GM12878 (cell line): Measurements from ENCODE around the gene RNASEH2A.

Experiments
- CREB1 ChIP-seq: IDR thresholded peaks from 2 replicates; pipeline ENCODE4 v1.6.1; 2012; ENCODE audit warnings: low read depth, mild to moderate bottlenecking, inconsistent platforms
- NFYA ChIP-seq: IDR thresholded peaks from 2 replicates; pipeline ENCODE4 v1.6.1; 2011; ENCODE audit warnings: low read depth, mild to moderate bottlenecking, low read length, improper control_type of control experiment, borderline replicate concordance
- SIN3A ChIP-seq: IDR thresholded peaks from 2 replicates; pipeline ENCODE4 v1.6.1; 2012; ENCODE audit warnings: low read depth, low read length, improper control_type of control experiment
- TF ChIP-seq, protein P1 (sequence below), 3 experiments: IDR thresholded peaks in 2 of 3; conservative IDR thresholded peaks in 1 of 3; 2 replicates each; pipeline ENCODE4 v1.5.1; 2011; ENCODE audit warnings: low read depth in 3 of 3, low read length in 3 of 3, mild to moderate bottlenecking in 3 of 3, control low read depth in 2 of 3, moderate library complexity in 2 of 3, inconsistent platforms in 1 of 3, mixed read lengths in 1 of 3; ENCODE audit not compliant: control insufficient read depth in 2 of 3, insufficient read depth in 1 of 3; ENCODE audit errors: extremely low read depth in 1 of 3
- TF ChIP-seq, protein P2 (sequence below): fragments of 450-650 bp; conservative IDR thresholded peaks from 2 replicates; pipeline ENCODE4 v1.6.1; 2017; ENCODE audit warnings: mild to moderate bottlenecking, moderate library complexity
- TF ChIP-seq, protein P3 (sequence below): fragments of 450-650 bp; IDR thresholded peaks from 2 replicates; pipeline ENCODE4 v1.6.1; 2017; ENCODE audit warnings: mild to moderate bottlenecking

DNA sequence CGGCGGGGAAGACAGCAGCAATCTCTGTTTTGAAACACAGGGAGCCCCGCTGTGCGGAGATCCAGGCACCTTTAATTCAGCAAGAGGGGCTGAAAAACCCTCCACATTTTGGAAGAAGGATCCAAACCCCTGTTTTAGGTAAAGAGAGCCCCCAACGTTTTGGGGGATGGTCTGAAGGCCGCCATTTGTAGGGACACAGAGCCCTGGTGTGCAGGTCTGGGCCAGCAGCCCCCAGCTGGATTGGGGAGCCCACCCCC is 27.6 kb upstream of the RNASEH2A start:
- TF ChIP-seq, protein P1, sequence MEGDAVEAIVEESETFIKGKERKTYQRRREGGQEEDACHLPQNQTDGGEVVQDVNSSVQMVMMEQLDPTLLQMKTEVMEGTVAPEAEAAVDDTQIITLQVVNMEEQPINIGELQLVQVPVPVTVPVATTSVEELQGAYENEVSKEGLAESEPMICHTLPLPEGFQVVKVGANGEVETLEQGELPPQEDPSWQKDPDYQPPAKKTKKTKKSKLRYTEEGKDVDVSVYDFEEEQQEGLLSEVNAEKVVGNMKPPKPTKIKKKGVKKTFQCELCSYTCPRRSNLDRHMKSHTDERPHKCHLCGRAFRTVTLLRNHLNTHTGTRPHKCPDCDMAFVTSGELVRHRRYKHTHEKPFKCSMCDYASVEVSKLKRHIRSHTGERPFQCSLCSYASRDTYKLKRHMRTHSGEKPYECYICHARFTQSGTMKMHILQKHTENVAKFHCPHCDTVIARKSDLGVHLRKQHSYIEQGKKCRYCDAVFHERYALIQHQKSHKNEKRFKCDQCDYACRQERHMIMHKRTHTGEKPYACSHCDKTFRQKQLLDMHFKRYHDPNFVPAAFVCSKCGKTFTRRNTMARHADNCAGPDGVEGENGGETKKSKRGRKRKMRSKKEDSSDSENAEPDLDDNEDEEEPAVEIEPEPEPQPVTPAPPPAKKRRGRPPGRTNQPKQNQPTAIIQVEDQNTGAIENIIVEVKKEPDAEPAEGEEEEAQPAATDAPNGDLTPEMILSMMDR (IDR thresholded peaks at IDR 0.05 in 2 of 3, conservative IDR thresholded peaks at IDR 0.05 in 1 of 3; ENCODE audit: control insufficient read depth in 2 of 3, extremely low read depth in 1 of 3, insufficient read depth in 1 of 3, low read depth in 3 of 3, low read length in 3 of 3): no peak
- TF ChIP-seq, protein P2, sequence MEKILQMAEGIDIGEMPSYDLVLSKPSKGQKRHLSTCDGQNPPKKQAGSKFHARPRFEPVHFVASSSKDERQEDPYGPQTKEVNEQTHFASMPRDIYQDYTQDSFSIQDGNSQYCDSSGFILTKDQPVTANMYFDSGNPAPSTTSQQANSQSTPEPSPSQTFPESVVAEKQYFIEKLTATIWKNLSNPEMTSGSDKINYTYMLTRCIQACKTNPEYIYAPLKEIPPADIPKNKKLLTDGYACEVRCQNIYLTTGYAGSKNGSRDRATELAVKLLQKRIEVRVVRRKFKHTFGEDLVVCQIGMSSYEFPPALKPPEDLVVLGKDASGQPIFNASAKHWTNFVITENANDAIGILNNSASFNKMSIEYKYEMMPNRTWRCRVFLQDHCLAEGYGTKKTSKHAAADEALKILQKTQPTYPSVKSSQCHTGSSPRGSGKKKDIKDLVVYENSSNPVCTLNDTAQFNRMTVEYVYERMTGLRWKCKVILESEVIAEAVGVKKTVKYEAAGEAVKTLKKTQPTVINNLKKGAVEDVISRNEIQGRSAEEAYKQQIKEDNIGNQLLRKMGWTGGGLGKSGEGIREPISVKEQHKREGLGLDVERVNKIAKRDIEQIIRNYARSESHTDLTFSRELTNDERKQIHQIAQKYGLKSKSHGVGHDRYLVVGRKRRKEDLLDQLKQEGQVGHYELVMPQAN: no peak
- TF ChIP-seq CREB1: no peak
- TF ChIP-seq, protein P3, sequence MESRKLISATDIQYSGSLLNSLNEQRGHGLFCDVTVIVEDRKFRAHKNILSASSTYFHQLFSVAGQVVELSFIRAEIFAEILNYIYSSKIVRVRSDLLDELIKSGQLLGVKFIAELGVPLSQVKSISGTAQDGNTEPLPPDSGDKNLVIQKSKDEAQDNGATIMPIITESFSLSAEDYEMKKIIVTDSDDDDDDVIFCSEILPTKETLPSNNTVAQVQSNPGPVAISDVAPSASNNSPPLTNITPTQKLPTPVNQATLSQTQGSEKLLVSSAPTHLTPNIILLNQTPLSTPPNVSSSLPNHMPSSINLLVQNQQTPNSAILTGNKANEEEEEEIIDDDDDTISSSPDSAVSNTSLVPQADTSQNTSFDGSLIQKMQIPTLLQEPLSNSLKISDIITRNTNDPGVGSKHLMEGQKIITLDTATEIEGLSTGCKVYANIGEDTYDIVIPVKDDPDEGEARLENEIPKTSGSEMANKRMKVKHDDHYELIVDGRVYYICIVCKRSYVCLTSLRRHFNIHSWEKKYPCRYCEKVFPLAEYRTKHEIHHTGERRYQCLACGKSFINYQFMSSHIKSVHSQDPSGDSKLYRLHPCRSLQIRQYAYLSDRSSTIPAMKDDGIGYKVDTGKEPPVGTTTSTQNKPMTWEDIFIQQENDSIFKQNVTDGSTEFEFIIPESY: no peak
- TF ChIP-seq NFYA: no peak
- TF ChIP-seq SIN3A: no peak
